ENCODE results near the gene BMP7.

DNA sequence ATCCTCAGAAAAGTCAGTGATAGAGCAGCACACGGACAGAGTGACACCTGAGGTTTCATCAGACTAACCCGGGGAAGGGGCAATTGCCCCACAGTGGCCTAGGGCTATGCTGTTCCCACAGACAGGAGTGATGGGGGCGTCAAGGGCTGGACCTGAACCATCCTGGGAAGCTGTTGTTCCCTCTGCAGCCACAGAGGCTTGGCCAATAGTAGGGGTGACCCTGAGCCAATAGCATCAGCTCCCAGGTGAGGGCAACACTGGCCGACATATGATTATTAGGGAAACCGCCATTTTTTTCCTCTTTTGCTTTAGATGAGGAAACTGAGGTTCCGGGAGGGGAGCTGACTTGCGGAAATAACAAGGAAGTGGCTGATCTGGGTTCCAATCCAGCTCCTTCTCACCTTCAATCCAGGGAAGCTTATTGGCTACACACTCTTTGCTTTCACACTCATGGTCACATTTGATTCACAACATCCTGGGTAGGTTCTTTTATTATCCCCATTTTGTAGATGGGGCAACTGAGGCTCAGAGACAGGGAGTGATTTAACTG lies 126.0 kb downstream of the BMP7 start:
- TF ChIP-seq, protein P1, sequence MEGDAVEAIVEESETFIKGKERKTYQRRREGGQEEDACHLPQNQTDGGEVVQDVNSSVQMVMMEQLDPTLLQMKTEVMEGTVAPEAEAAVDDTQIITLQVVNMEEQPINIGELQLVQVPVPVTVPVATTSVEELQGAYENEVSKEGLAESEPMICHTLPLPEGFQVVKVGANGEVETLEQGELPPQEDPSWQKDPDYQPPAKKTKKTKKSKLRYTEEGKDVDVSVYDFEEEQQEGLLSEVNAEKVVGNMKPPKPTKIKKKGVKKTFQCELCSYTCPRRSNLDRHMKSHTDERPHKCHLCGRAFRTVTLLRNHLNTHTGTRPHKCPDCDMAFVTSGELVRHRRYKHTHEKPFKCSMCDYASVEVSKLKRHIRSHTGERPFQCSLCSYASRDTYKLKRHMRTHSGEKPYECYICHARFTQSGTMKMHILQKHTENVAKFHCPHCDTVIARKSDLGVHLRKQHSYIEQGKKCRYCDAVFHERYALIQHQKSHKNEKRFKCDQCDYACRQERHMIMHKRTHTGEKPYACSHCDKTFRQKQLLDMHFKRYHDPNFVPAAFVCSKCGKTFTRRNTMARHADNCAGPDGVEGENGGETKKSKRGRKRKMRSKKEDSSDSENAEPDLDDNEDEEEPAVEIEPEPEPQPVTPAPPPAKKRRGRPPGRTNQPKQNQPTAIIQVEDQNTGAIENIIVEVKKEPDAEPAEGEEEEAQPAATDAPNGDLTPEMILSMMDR (IDR thresholded peaks at IDR 0.05): no peak
- no peak for TF ChIP-seq POLR2A (IDR thresholded peaks at IDR 0.05)
